Prostate gland (tissue), 2 donors: Measurements from ENCODE around the gene TUBGCP3.

Source experiments
- POLR2AphosphoS5 ChIP-seq: sonication (generic); formaldehyde crosslinking; IDR thresholded peaks from one replicate; pipeline ENCODE4 v1.6.1; 2017; ENCODE audit warnings: antibody characterized with exemption
- TF ChIP-seq, protein P1 (sequence below), 4 experiments: fragments of 200-600 bp in 2 of 4; fragments of 450-650 bp in 2 of 4; sonication (generic) in 2 of 4; IDR thresholded peaks; 1 replicate in 3 of 4; 2 replicates in 1 of 4; pipeline ENCODE4 v1.5.1; 2016 to 2019; ENCODE audit warnings: antibody characterized with exemption in 4 of 4, mild to moderate bottlenecking in 2 of 4, moderate library complexity in 2 of 4

DNA sequence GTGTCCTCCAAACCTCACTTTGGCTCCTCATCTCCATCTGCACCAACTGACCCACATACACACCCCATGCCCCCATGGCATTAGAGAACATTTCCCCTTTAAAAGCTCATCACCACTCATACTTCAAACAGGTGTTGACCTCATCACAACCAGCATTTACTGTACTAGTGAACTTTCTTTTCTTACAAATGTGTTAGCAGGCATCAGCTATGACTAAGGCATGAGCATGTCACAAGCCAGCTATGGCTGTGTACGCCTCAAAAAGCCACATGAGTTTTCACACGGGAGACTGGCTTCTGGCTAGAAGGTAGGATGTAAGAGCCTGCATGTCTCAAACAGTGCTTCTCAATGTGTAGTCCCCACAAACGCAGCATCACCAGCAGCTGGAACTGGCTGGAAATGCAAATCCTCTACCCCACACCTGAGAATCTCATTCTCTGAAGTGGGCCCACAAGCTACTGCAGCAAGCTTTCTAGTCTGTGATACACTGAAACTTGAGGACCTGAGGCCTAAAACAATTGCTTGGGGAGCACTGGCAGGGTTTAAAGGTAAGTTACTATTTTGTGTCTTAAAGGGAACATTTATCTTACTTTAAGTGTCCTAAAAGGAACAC, 66.8 kb downstream of the TUBGCP3 start:
- TF ChIP-seq, protein P1, sequence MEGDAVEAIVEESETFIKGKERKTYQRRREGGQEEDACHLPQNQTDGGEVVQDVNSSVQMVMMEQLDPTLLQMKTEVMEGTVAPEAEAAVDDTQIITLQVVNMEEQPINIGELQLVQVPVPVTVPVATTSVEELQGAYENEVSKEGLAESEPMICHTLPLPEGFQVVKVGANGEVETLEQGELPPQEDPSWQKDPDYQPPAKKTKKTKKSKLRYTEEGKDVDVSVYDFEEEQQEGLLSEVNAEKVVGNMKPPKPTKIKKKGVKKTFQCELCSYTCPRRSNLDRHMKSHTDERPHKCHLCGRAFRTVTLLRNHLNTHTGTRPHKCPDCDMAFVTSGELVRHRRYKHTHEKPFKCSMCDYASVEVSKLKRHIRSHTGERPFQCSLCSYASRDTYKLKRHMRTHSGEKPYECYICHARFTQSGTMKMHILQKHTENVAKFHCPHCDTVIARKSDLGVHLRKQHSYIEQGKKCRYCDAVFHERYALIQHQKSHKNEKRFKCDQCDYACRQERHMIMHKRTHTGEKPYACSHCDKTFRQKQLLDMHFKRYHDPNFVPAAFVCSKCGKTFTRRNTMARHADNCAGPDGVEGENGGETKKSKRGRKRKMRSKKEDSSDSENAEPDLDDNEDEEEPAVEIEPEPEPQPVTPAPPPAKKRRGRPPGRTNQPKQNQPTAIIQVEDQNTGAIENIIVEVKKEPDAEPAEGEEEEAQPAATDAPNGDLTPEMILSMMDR (IDR thresholded peaks at IDR 0.05): no peak
- TF ChIP-seq POLR2AphosphoS5: no peak
